ENCODE results near the gene MYCBP2. TPM values are rescaled to one million over a fixed set of nuclear protein-coding genes. Genes with fewer than 3 reads are reported as not detected.
"Not testable (repeated sequence)": the region's sequence is repeated elsewhere in the genome, so short reads cannot be mapped to it uniquely, and the experiment has no call there.

MYCBP2 gene
- total RNA-seq, 4 donors from 2014 or later: 274 to 342 (median 305) TPM

DNA sequence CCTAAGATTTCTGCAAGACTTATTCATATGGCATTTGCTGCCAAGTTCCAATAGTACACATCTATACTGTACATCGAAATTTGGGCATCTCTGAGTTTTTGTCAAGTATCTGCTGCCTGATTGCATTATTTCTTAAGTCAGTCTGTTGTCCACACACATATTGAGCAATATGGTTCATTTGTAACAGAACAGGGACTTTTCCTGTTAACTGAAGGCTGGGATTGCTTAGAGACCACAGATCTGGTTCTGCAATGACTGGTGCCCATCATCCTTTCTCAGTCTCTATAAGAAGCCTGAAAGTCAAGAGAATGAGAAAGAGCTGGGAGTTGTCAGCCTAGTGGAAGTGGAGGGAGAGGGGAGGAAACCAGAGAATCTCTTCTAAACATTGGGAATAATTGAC lies 22.5 kb upstream of the MYCBP2 start:
- no peaks in the 10 kb centered on the region for H3K36me3 ChIP-seq
- no peaks in the 10 kb centered on the region for H3K9me3 ChIP-seq
- H3K4me1 ChIP-seq: no peaks in the 10 kb centered on the region
- peak in 1 of 2 donors; percentile 7 for TF ChIP-seq EP300 (IDR thresholded peaks at IDR 0.05)
- TF ChIP-seq, protein P1, sequence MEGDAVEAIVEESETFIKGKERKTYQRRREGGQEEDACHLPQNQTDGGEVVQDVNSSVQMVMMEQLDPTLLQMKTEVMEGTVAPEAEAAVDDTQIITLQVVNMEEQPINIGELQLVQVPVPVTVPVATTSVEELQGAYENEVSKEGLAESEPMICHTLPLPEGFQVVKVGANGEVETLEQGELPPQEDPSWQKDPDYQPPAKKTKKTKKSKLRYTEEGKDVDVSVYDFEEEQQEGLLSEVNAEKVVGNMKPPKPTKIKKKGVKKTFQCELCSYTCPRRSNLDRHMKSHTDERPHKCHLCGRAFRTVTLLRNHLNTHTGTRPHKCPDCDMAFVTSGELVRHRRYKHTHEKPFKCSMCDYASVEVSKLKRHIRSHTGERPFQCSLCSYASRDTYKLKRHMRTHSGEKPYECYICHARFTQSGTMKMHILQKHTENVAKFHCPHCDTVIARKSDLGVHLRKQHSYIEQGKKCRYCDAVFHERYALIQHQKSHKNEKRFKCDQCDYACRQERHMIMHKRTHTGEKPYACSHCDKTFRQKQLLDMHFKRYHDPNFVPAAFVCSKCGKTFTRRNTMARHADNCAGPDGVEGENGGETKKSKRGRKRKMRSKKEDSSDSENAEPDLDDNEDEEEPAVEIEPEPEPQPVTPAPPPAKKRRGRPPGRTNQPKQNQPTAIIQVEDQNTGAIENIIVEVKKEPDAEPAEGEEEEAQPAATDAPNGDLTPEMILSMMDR (IDR thresholded peaks at IDR 0.05): no peak
- no peak for DNase-seq (ENCODE audit: low spot score in 2 of 2)
- no peaks in the 10 kb centered on the region for H3K27me3 ChIP-seq
- 65 to 75% methylated on average over 1 of the region's 1 CpG for WGBS, 2 donors
- H3K4me3 ChIP-seq: no peak overlapping the region
- no peak overlapping the region for H3K27ac ChIP-seq

DNA sequence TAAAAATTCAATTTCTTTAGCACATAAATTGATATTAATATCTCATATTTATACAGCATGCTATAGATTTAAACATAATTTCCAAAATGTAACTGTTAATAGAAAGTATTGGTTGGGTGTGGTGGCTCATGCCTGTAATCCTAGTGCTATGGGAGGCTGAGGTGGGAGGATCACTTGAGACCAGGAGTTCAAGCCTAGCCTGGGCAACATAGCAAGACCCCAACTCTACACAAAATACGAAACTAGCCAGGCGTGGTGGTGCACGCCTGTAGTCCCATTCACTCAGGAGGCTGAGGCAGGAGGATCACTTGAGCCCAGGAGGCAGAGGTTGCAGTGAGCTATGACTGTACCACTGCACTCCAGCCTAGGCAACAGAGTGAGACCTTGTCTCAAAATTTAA lies 20.5 kb upstream of the MYCBP2 start:
- WGBS, 2 donors: 88 to 91% methylated on average over 3 of the region's 3 CpGs

DNA sequence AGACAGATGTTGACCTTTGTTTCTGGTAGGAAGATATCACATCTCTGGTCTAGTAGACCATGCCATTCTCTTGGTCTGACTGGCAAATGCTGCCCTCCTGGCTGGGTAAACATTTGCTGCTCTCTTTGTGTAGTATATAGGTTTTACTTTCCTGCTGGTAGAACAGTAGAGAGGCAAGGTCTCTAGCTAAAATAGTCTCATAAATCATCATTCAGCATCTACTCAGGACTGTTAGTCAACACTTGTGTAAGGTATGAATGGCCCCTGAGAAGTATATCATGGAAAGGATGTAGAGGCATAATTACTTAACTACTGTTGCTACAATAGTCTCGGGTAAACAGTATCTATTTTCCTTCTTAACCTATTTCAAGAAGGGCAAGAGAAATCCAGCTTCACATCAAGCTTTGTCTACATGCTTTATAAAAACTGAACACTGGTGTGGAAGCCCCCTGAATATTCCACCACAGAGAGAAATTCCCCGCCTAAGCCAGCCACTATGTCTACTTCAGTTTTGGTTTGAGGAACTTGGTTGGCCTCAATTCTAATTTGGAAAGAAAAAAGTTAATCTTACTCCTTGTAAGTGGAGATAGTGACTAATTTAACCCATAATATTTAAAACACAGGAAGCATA lies 18.4 kb upstream of the MYCBP2 start:
- Histone ChIP-seq H3K9me3 (no peaks in the 10 kb centered on the region), H3K36me3 (no peaks in the 10 kb centered on the region), H3K27me3 (no peaks in the 10 kb centered on the region), H3K4me3 (no peak overlapping the region), H3K4me1 (no peaks in the 10 kb centered on the region), H3K27ac (no peak overlapping the region)
- TF ChIP-seq, protein P1 (IDR thresholded peaks at IDR 0.05): no peak
- TF ChIP-seq POLR2A (IDR thresholded peaks at IDR 0.05): no peak
- no peak for TF ChIP-seq EP300 (IDR thresholded peaks at IDR 0.05)
- no peak for DNase-seq (ENCODE audit: low spot score in 2 of 2)
- 75 to 78% methylated on average over 2 of the region's 2 CpGs for WGBS, 2 donors

More for the DNA sequence above, 20.5 kb upstream of the MYCBP2 start:
- H3K9me3 ChIP-seq; H3K4me3 ChIP-seq; H3K27me3 ChIP-seq; DNase-seq (ENCODE audit: low spot score in 2 of 2); H3K27ac ChIP-seq; H3K4me1 ChIP-seq; H3K36me3 ChIP-seq: not testable (repeated sequence)

DNA sequence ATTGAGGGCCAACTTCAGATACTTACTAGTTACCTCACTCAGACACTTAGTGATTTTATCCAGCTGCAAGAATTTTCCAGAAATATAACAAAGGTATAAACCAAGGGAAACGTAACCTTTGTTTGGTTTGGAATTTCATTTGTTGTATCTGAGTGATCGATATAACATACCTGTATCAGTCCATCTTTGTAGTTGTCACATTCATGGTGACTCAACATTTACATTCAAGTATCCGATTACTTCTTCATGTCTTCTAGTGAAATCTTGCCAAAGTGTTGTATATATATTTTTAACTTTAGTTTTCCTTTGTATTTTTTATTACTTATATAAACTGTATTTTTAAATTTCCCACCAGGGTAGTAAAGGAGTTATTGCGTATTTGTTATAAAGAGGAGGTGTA lies 16.9 kb upstream of the MYCBP2 start:
- no peaks in the 10 kb centered on the region for H3K27me3 ChIP-seq
- TF ChIP-seq EP300 (IDR thresholded peaks at IDR 0.05) (no peak), POLR2A (IDR thresholded peaks at IDR 0.05) (no peak)
- TF ChIP-seq, protein P1 (IDR thresholded peaks at IDR 0.05): no peak
- no peak overlapping the region for H3K27ac ChIP-seq
- H3K36me3 ChIP-seq: no peaks in the 10 kb centered on the region
- H3K9me3 ChIP-seq: no peaks in the 10 kb centered on the region
- 92 to 93% methylated on average over 4 of the region's 4 CpGs for WGBS, 2 donors
- H3K4me3 ChIP-seq: no peak overlapping the region
- H3K4me1 ChIP-seq: no peaks in the 10 kb centered on the region
- DNase-seq (ENCODE audit: low spot score in 2 of 2): no peak

DNA sequence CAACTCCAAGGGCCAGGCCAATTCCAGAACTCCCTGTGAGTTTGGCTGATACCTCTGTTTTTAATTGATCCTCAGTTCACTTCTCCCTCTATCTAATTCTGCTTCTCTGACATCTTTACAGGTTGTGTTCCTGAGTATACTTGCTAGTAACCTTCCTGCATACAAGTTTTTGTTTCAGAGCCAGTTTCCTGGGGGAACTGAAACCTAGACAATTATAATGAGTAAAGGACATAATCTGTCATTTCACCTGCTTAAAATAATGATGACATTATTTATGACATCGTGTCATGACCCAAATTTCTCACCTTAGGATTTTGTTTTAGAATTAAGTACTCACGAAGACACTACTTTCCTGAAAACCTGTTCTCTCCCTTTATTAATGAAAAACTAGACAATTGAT lies 12.5 kb upstream of the MYCBP2 start:
- Histone ChIP-seq H3K9me3 (no peaks in the 10 kb centered on the region), H3K36me3 (no peaks in the 10 kb centered on the region), H3K27ac (peak overlapping the region in 1 of 4 donors; percentile 62), H3K4me3 (no peak overlapping the region), H3K27me3 (no peaks in the 10 kb centered on the region), H3K4me1 (no peaks in the 10 kb centered on the region)
- TF ChIP-seq, protein P1 (IDR thresholded peaks at IDR 0.05): no peak
- TF ChIP-seq POLR2A (IDR thresholded peaks at IDR 0.05): no peak
- TF ChIP-seq EP300 (IDR thresholded peaks at IDR 0.05): no peak
- WGBS, 2 donors: 81 to 88% methylated on average over 2 of the region's 2 CpGs
- DNase-seq (ENCODE audit: low spot score in 2 of 2): no peak

DNA sequence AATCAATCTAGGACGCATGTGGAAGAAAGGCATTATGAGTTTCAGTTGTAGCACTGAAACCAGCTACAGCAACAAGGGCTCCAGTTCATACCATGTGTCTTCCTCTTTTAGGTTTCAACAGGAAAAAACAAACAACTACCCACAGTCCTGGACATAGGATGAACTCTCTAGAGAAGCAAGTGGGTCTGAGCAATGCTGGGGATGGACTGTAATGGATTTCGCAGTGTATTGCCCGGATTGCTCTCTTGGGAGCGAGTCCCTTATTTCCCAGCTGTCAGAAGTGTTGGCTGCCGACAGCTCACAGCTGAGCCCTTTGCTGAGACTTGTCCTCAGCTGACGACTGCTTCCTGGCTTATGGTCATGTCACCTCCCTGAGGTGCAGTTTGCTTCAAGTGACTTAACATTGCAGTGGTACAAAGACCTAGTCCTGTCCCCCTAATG lies 12.1 kb upstream of the MYCBP2 start:
- Histone ChIP-seq H3K27ac (peak overlapping the region in 1 of 4 donors; percentile 62), H3K9me3 (no peaks in the 10 kb centered on the region), H3K36me3 (no peaks in the 10 kb centered on the region), H3K4me3 (no peak overlapping the region), H3K27me3 (no peaks in the 10 kb centered on the region), H3K4me1 (no peaks in the 10 kb centered on the region)
- 61 to 68% methylated on average over 6 of the region's 6 CpGs for WGBS, 2 donors
- TF ChIP-seq EP300 (IDR thresholded peaks at IDR 0.05): no peak
- TF ChIP-seq, protein P1 (IDR thresholded peaks at IDR 0.05): no peak
- TF ChIP-seq POLR2A (IDR thresholded peaks at IDR 0.05): no peak
- no peak for DNase-seq (ENCODE audit: low spot score in 2 of 2)

Data from tibial nerve (tissue), 4 donors.